Fibroblast of lung (primary cell): ENCODE results near the gene ADORA1. TPM values are rescaled to one million over a fixed set of nuclear protein-coding genes. Genes with fewer than 3 reads are reported as not detected.

Experiments used
- DNase-seq, 2 donors: peaks; one replicate each; pipeline versions ENCODE4 v3.0.0 to v3.0.0-alpha.2; 2010; ENCODE audit warnings: low read depth in 2 of 2
- H2AFZ ChIP-seq: 2 replicates; pipeline ENCODE4 v1.5.1; 2012; ENCODE audit warnings: low read length, control low read depth, inconsistent platforms
- H3K27ac ChIP-seq: 2 replicates; pipeline ENCODE4 v1.5.1; 2011; ENCODE audit warnings: low read length, control low read depth; ENCODE audit not compliant: insufficient read depth
- H3K27me3 ChIP-seq: 2 replicates; pipeline ENCODE4 v1.5.1; 2011; ENCODE audit warnings: mild to moderate bottlenecking, low read length; ENCODE audit not compliant: control insufficient read depth, insufficient read depth
- H3K36me3 ChIP-seq: 2 replicates; pipeline ENCODE4 v1.5.1; 2011; ENCODE audit warnings: low read length; ENCODE audit not compliant: control insufficient read depth, insufficient read depth
- H3K4me1 ChIP-seq: 2 replicates; pipeline ENCODE4 v1.5.1; 2011; ENCODE audit warnings: low read length; ENCODE audit not compliant: control insufficient read depth, insufficient read depth; ENCODE audit errors: extremely low read depth
- H3K4me2 ChIP-seq: 2 replicates; pipeline ENCODE4 v1.5.1; 2011; ENCODE audit warnings: low read length, control low read depth; ENCODE audit not compliant: insufficient read depth; ENCODE audit errors: extremely low read depth
- H3K4me3 ChIP-seq, 4 experiments: fragments of 200-600 bp in 1 of 4; sonication (generic) in 1 of 4; replicated peaks in 1 of 4; 2 replicates each; pipeline ENCODE4 v1.5.1; 2011 to 2016; ENCODE audit warnings: low read length in 4 of 4, low read depth in 3 of 4, mild to moderate bottlenecking in 3 of 4, control low read depth in 2 of 4, inconsistent platforms in 1 of 4, mixed read lengths in 1 of 4; ENCODE audit not compliant: insufficient read depth in 1 of 4; ENCODE audit errors: control extremely low read depth in 1 of 4
- H3K79me2 ChIP-seq: 2 replicates; pipeline ENCODE4 v1.5.1; 2012; ENCODE audit warnings: mild to moderate bottlenecking, low read length, inconsistent platforms; ENCODE audit not compliant: control insufficient read depth, insufficient read depth
- H3K9ac ChIP-seq: 2 replicates; pipeline ENCODE4 v1.5.1; 2011; ENCODE audit warnings: mild to moderate bottlenecking, low read length, control low read depth; ENCODE audit not compliant: insufficient read depth
- H3K9me3 ChIP-seq: 2 replicates; pipeline ENCODE4 v1.5.1; 2012; ENCODE audit warnings: low read depth, low read length; ENCODE audit not compliant: control insufficient read depth, insufficient read depth
- H4K20me1 ChIP-seq: 2 replicates; pipeline ENCODE4 v1.5.1; 2011; ENCODE audit warnings: low read length; ENCODE audit not compliant: control insufficient read depth, insufficient read depth; ENCODE audit errors: extremely low read depth
- CTCF ChIP-seq, 2 donors: IDR thresholded peaks in 1 of 2; conservative IDR thresholded peaks in 1 of 2; 1 replicate in 1 of 2; 2 replicates in 1 of 2; pipeline ENCODE4 v1.5.1; 2011 to 2012; ENCODE audit warnings: low read length in 2 of 2, control low read depth in 1 of 2, inconsistent platforms in 1 of 2, low read depth in 1 of 2, mild to moderate bottlenecking in 1 of 2
- EZH2 ChIP-seq: IDR thresholded peaks from 2 replicates; pipeline ENCODE4 v1.5.1; 2012; ENCODE audit warnings: low read length, control low read depth, mild to moderate bottlenecking; ENCODE audit errors: missing control alignments
- polyA plus RNA-seq, 2 donors: library from polyadenylated mRNA; depleted of rRNA in 1 of 2; stranded (reverse) in 1 of 2; unstranded in 1 of 2; fragments of >200 nt; gene quantifications; 2 replicates each; pipeline ENCODE4 v1.2.1, GENCODE V29; 2011 to 2012; ENCODE audit warnings: missing spikeins in 1 of 2
- total RNA-seq: library from RNA; depleted of rRNA; stranded (reverse); fragments of >200 nt; gene quantifications from 2 replicates; pipeline ENCODE4 v1.2.1, GENCODE V29; 2014

ADORA1 gene
- total and polyA plus RNA-seq, 2 donors (not counting 1 experiment from before 2014, with no cell fraction given), result 1.5 to 6.1 TPM

GRCh38 chr1:203146042-203146369 lies 18.5 kb downstream of the ADORA1 start:
- H3K79me2 ChIP-seq, result no peaks in the 10 kb centered on the region
- no peak overlapping the region for H2AFZ ChIP-seq
- no peaks in the 10 kb centered on the region for H4K20me1 ChIP-seq
- TF ChIP-seq EZH2, result no peak
- DNase-seq, result no peak
- H3K4me3 ChIP-seq, result no peak overlapping the region
- H3K27ac ChIP-seq, result no peak overlapping the region
- peaks cover 3% of the 10 kb centered on the region for H3K4me1 ChIP-seq
- H3K9ac ChIP-seq, result no peak overlapping the region
- H3K4me2 ChIP-seq, result no peak overlapping the region
- no peaks in the 10 kb centered on the region for H3K27me3 ChIP-seq
- H3K36me3 ChIP-seq, result no peaks in the 10 kb centered on the region
- no peaks in the 10 kb centered on the region for H3K9me3 ChIP-seq

- H3K9ac ChIP-seq, result no peak overlapping the region
- H3K4me3 ChIP-seq, result no peak overlapping the region
- no peak overlapping the region for H2AFZ ChIP-seq
- H4K20me1 ChIP-seq, result no peaks in the 10 kb centered on the region
- DNase-seq, result no peak
- no peaks in the 10 kb centered on the region for H3K79me2 ChIP-seq
- no peak overlapping the region for H3K27ac ChIP-seq
- no peak overlapping the region for H3K4me2 ChIP-seq
- peaks cover 3% of the 10 kb centered on the region for H3K4me1 ChIP-seq
- H3K9me3 ChIP-seq, result no peaks in the 10 kb centered on the region
- no peaks in the 10 kb centered on the region for H3K27me3 ChIP-seq
- TF ChIP-seq CTCF (conservative IDR thresholded peaks at IDR 0.05 in 1 of 2, IDR thresholded peaks at IDR 0.05 in 1 of 2; ENCODE audit: low read depth in 1 of 2, low read length in 2 of 2) (no peak), EZH2 (no peak)
- no peaks in the 10 kb centered on the region for H3K36me3 ChIP-seq
Observed at GRCh38 chr1:203146537-203146936, 19.0 kb downstream of the ADORA1 start.

GRCh38 chr1:203147376-203147775 lies 19.9 kb downstream of the ADORA1 start:
- Histone ChIP-seq H3K79me2 (no peaks in the 10 kb centered on the region), H3K4me3 (no peak overlapping the region), H3K9me3 (no peaks in the 10 kb centered on the region), H3K36me3 (no peaks in the 10 kb centered on the region), H4K20me1 (no peaks in the 10 kb centered on the region), H2AFZ (no peak overlapping the region), H3K9ac (no peak overlapping the region), H3K27ac (no peak overlapping the region), H3K27me3 (no peaks in the 10 kb centered on the region), H3K4me1 (peaks cover 6% of the 10 kb centered on the region), H3K4me2 (no peak overlapping the region)
- TF ChIP-seq EZH2, result no peak
- TF ChIP-seq CTCF (conservative IDR thresholded peaks at IDR 0.05 in 1 of 2, IDR thresholded peaks at IDR 0.05 in 1 of 2; ENCODE audit: low read depth in 1 of 2, low read length in 2 of 2), result no peak
- DNase-seq, result no peak
